ENCODE data around the gene NPIPA5.

DNA sequence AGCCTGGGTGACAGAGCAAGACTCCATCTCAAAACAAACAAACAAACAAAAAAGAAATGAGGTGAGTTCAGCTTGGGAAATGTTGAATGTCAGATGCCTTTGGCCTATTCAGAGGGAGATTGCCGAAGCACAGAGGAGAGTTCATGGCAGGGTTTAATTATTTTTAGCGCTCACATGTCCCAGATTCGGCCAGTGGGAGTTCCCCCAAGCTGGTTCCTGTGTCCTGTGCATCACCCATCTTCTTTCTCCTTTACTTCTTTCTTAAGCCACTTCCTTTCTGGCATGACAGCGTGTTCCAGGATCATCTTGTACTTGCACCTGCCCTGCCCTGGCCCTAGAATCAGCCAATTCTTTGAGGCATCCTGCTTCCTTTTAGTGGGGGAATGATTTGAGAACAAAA lies 26.7 kb upstream of the NPIPA5 start:
- no peak for TF ChIP-seq EZH2phosphoT487 (IDR thresholded peaks at IDR 0.05)
- TF ChIP-seq EZH2 (IDR thresholded peaks at IDR 0.05), result no peak

Measured in neural progenitor cell (in vitro differentiated cells).